AG04449 (cell line): ENCODE results near the gene KSR1.

Source experiments
- CTCF ChIA-PET: fragments of 350-600 bp; formaldehyde crosslinking; extraction: SDS; loops from one replicate; lab custom pipeline; 2021; ENCODE audit warnings: antibody characterized with exemption; lab: Yijun Ruan, JAX
- POLR2A ChIA-PET: fragments of 400-600, 350-600 bp; formaldehyde crosslinking; extraction: SDS; loops from one replicate; lab custom pipeline; 2020; ENCODE audit warnings: antibody characterized with exemption, inconsistent platforms; lab: Yijun Ruan, JAX
- DNase-seq: peaks from one replicate; pipeline ENCODE4 v3.0.0-alpha.2; 2010; ENCODE audit warnings: low read depth, low spot score
- H3K4me3 ChIP-seq: 2 replicates; pipeline ENCODE4 v1.5.1; 2011; ENCODE audit warnings: low read depth, mild to moderate bottlenecking, control low read depth, low read length
- CTCF ChIP-seq: IDR thresholded peaks from one replicate; pipeline ENCODE4 v1.5.1; 2011; ENCODE audit warnings: mild to moderate bottlenecking, moderate library complexity, low read length, control low read depth, inconsistent platforms; ENCODE audit not compliant: insufficient read depth; ENCODE audit errors: missing control alignments

Gene KSR1

DNA sequence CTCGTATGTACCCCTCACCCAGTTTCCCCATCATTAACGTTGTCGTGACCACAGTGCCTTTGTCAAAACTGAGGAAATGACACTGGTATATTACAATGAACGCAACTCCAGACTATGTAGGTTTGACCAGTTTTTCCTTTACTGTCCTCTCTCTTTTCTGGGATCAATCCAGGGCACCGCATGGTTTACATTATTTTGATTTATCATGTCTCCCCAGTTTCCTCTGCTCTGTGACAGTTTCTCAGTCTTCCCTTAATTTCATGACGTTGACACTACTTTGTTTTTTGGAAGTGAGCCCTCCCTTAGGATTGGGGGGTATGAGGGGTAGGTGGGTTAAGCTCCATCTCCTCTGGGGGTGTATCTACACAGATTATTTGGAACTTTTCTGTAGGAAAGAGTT is 98.7 kb downstream of the KSR1 start:
- ChIA-PET POLR2A (no interaction called here), CTCF (interaction anchor here (0.8 to 1.0 kb wide), 2 partner anchors 9 to 201 kb away, joined by 3 to 4 read pairs; no protein-coding TSS in a partner anchor)
- no peak for DNase-seq
- no peak overlapping the region for H3K4me3 ChIP-seq
- TF ChIP-seq CTCF, result no peak

DNA sequence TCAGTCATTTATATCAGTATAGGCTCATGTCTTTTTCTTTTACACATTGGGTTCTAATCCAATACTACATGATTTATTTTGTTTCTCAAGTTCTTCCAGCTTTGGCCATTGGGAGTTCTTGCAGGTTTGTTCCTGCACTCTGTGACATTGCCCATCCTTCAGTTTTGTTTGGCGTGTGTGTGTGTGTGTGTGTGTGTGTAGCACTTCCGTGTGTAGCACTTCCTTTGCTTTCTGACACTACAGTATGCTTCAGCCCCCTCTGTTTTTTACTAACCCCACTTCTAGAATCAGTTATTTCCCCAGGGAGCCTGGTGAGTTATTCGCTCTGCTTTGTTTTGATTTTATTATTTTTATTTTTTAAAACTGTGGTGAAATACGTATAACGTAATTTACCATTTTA is 99.1 kb downstream of the KSR1 start:
- POLR2A ChIA-PET, result no interaction called here
- TF ChIP-seq CTCF, result no peak
- no peak overlapping the region for H3K4me3 ChIP-seq
- CTCF ChIA-PET, result interaction anchor here (0.8 to 1.0 kb wide), 2 partner anchors 9 to 201 kb away, joined by 3 to 4 read pairs; no protein-coding TSS in a partner anchor
- no peak for DNase-seq

- H3K4me3 ChIP-seq, result no peak overlapping the region
- TF ChIP-seq CTCF, result no peak
- ChIA-PET CTCF (interaction anchor here (0.5 kb wide), 1 partner anchor 225 kb away, joined by 3 read pairs; no protein-coding TSS in a partner anchor), POLR2A (no interaction called here)
- DNase-seq, result no peak
These were observed 102.1 kb downstream of the KSR1 start for GRCh38 chr17:27558341-27558740.

DNA sequence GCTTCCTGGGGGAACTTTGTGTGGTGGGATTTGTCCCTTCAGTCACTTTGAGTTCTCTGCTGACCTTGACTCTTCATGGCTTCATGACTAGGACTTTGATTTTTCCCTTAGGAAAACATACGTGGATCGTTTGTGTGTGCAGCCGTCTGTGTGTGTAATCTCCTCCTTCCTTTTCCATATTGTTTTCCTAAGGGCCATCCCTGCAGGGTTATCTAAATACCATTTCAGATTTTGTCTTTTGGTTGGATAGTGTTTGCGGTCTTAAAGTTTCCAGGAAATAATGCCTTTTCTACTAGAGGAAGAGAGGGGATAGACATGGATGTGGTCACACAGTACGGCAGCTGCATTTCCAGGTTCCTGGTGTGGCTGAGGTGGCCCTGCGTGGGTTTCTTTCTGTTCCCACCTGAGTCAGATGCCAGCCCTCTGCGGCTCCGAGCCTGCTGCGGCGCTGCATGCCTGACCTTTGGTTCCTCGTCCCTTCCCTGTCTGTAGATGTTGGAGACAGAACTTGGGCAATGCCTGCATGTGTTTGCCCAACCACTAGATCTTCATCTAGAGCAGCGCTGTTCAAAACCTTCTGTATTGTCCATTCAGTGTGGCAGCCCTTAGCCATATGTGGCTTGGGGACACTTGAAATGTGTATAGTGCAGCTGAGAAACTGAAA is 102.7 kb downstream of the KSR1 start:
- ChIA-PET POLR2A (interaction anchor here (0.6 kb wide), 1 partner anchor 14 kb away, joined by 4 read pairs; no protein-coding TSS in a partner anchor), CTCF (interaction anchor here (0.5 to 2.3 kb wide), 2 partner anchors 41 to 225 kb away, joined by 3 to 12 read pairs; no protein-coding TSS in a partner anchor)
- TF ChIP-seq CTCF, result no peak
- no peak for DNase-seq
- no peak overlapping the region for H3K4me3 ChIP-seq

DNA sequence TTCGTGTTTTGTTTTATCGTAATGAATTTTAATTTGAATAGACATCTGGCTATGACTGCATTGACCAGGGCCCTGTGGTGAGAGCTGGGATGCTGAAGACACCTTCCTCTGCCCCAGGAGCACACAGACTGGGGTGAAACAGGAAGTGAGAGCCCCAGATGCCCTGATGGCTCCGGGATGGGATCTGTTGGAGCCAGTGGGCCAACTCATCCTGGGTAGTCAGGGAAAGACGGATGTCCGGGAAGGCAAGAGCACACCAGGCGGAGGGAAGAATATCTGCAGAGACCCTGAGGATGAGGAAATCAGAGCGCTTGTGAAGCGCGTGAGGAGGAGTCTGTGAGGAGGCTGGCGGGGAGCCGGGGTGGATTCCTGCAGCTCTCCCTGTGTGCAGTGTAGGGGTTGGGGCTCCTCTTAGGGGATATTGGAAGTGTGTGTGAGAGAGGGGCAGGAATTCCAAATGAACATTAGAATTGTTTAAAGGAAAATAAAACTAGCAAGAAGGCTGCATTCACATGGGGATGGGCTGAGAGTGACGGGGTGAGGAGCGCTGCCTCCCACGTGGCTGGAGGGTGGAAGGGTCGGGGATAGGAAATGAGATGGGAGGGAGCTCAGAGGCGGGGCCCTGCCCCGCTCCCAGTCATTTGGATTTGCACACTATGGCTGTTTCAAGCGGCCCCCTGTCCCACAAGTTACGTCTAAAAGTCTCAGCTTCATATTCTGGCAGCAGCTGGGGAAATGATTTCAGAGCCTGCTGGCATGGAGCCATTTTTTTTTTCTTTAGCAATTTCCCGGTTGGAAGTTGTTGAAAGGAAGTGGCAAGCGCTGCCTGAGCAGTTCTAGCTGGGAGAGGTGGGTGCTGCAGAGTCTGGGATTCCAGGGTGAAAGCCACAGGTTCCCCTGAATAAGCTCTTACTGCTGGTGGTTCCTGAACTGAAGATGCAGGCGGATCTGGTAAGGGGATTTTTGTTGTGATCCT is 103.5 kb downstream of the KSR1 start:
- ChIA-PET POLR2A (interaction anchor here (0.6 to 1.3 kb wide), 2 partner anchors 10 to 13 kb away, joined by 4 read pairs; no protein-coding TSS in a partner anchor), CTCF (interaction anchor here (0.8 to 2.3 kb wide), 7 partner anchors 9 to 210 kb away, joined by 3 to 12 read pairs (median 6); no protein-coding TSS in a partner anchor)
- H3K4me3 ChIP-seq, result peak overlapping the region; percentile 12; the same call in 1 of the 2 replicates
- no peak for DNase-seq
- TF ChIP-seq CTCF, result peak; percentile 21
